ENCODE results near the gene EAPP.

EAPP gene

DNA sequence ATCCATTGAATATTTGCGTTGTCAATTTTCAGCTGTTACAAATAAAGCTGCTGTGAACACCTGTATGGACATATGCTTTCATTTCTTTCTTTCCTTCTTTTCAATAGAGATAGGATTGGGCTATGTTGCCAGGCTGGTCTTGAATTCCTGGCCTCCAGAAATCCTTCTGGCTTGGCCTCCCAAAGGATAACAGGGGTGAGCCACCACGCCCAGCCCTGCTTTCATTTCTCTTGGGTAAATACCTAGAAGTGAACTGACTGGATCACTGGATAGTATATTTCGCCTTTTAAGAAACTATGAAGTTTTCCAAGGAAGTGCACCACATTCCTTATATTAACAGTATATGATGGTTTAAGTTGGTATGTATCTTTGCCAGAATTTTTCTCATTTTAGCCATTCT lies 32.3 kb upstream of the EAPP start:
- 100% methylated on average over 2 of the region's 3 CpGs for WGBS
- H2BK120ac ChIP-seq (ENCODE audit: low read depth, low read length), result no peak overlapping the region
- no peak overlapping the region for H3K4ac ChIP-seq (ENCODE audit: low read depth in 1 of 2, low read length in 2 of 2)
- H3K36me3 ChIP-seq (ENCODE audit: control insufficient read depth in 1 of 2, insufficient read depth in 2 of 2, low read depth in 1 of 2, low read length in 2 of 2), result peaks cover 56 to 81% of the 10 kb centered on the region in 2 experiments
- no peak overlapping the region for H3K18ac ChIP-seq (ENCODE audit: low read depth in 1 of 2, low read length in 2 of 2)
- no peak overlapping the region for H2BK12ac ChIP-seq (ENCODE audit: low read length in 2 of 2)
- H2BK5ac ChIP-seq (ENCODE audit: low read depth, low read length, poor library complexity, severe bottlenecking), result no peak overlapping the region
- no peak overlapping the region for H3K9ac ChIP-seq (ENCODE audit: low read length)
- H4K91ac ChIP-seq (ENCODE audit: low read length), result no peak overlapping the region
- H3K79me1 ChIP-seq (replicated peaks; ENCODE audit: low read length, poor library complexity, severe bottlenecking), result peaks cover 12% of the 10 kb centered on the region
- H4K8ac ChIP-seq (ENCODE audit: low read length), result no peak overlapping the region
- DNase-seq, result no peak
- no peak overlapping the region for H2AFZ ChIP-seq (ENCODE audit: low read depth, low read length)
- H3K14ac ChIP-seq (ENCODE audit: low read length in 2 of 2), result no peak overlapping the region
- no peaks in the 10 kb centered on the region for H3K9me3 ChIP-seq (ENCODE audit: control insufficient read depth, low read length)
- no peak overlapping the region for H2BK15ac ChIP-seq (ENCODE audit: low read depth, poor library complexity, severe bottlenecking)
- no peak overlapping the region for H3K23ac ChIP-seq (ENCODE audit: low read length in 2 of 2)
- H3K27ac ChIP-seq (ENCODE audit: low read length, poor library complexity, severe bottlenecking), result no peak overlapping the region
- no peak overlapping the region for H2AK5ac ChIP-seq (ENCODE audit: low read length, severe bottlenecking)
- H3K4me1 ChIP-seq (ENCODE audit: control insufficient read depth, insufficient read depth, low read depth, low read length), result no peaks in the 10 kb centered on the region
- H3K4me2 ChIP-seq (ENCODE audit: low read length, poor library complexity, severe bottlenecking), result no peak overlapping the region
- no peak overlapping the region for H3K4me3 ChIP-seq (ENCODE audit: insufficient read depth in 1 of 2, low read depth in 1 of 2, low read length in 2 of 2)
- no peaks in the 10 kb centered on the region for H3K27me3 ChIP-seq (ENCODE audit: control insufficient read depth in 1 of 2, insufficient read depth in 1 of 2, low read length in 2 of 2)

DNA sequence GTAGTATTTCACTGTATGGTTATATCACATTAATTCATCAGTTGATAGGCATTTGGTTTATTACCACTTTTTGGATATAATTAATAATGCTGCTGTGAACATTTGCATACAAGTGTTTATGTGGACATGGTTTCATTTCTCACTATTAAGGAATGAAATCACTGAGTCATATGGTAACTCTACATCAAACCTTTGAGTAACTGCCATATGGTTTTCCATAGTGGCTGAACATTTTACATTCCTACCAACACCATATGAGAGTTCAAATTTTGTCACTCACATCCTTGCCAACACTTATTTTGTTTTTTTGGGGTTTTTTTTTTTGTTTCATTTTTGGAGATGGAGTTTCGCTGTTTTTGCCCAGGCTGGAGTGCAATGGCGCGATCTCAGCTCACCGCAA lies 30.2 kb upstream of the EAPP start:
- Histone ChIP-seq H3K18ac (ENCODE audit: low read depth in 1 of 2, low read length in 2 of 2) (no peak overlapping the region), H3K14ac (ENCODE audit: low read length in 2 of 2) (no peak overlapping the region), H3K36me3 (ENCODE audit: control insufficient read depth in 1 of 2, insufficient read depth in 2 of 2, low read depth in 1 of 2, low read length in 2 of 2) (peaks cover 62 to 85% of the 10 kb centered on the region in 2 experiments), H3K4me2 (ENCODE audit: low read length, poor library complexity, severe bottlenecking) (no peak overlapping the region), H2BK5ac (ENCODE audit: low read depth, low read length, poor library complexity, severe bottlenecking) (no peak overlapping the region), H4K8ac (ENCODE audit: low read length) (no peak overlapping the region), H2BK120ac (ENCODE audit: low read depth, low read length) (no peak overlapping the region), H3K4me1 (ENCODE audit: control insufficient read depth, insufficient read depth, low read depth, low read length) (no peaks in the 10 kb centered on the region), H3K9ac (ENCODE audit: low read length) (no peak overlapping the region), H3K9me3 (ENCODE audit: control insufficient read depth, low read length) (no peaks in the 10 kb centered on the region), H3K4me3 (ENCODE audit: insufficient read depth in 1 of 2, low read depth in 1 of 2, low read length in 2 of 2) (no peak overlapping the region), H2BK15ac (ENCODE audit: low read depth, poor library complexity, severe bottlenecking) (no peak overlapping the region), H3K27ac (ENCODE audit: low read length, poor library complexity, severe bottlenecking) (no peak overlapping the region), H4K91ac (ENCODE audit: low read length) (no peak overlapping the region), H3K4ac (ENCODE audit: low read depth in 1 of 2, low read length in 2 of 2) (no peak overlapping the region), H3K27me3 (ENCODE audit: control insufficient read depth in 1 of 2, insufficient read depth in 1 of 2, low read length in 2 of 2) (no peaks in the 10 kb centered on the region), H2BK12ac (ENCODE audit: low read length in 2 of 2) (no peak overlapping the region), H3K23ac (ENCODE audit: low read length in 2 of 2) (no peak overlapping the region), H3K79me1 (replicated peaks; ENCODE audit: low read length, poor library complexity, severe bottlenecking) (peaks cover 16% of the 10 kb centered on the region), H2AFZ (ENCODE audit: low read depth, low read length) (no peak overlapping the region), H2AK5ac (ENCODE audit: low read length, severe bottlenecking) (no peak overlapping the region)
- WGBS, result 100% methylated on average over 4 of the region's 4 CpGs
- no peak for DNase-seq

DNA sequence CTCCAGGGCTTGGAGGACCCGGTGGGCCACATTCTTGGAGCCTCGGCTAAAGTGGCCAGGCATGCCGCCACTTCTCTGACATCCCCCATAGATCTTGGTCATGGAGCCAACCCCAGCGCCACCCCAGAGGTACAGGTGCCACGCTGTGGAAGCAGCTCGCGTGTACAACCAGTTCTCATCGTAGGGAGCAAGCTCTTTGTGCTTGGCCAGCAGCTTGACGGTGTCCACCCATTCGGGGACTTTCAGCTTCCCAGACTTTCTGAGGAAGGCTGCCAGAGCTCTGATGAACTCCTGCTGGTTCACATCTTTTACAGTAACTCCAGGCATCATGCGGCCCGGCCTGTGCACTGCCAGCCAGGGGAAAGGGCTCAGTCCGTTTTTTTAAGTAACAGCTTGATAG lies 29.3 kb upstream of the EAPP start:
- WGBS, result 99% methylated on average over 12 of the region's 13 CpGs
- Histone ChIP-seq H2BK120ac (ENCODE audit: low read depth, low read length) (no peak overlapping the region), H3K4ac (ENCODE audit: low read depth in 1 of 2, low read length in 2 of 2) (no peak overlapping the region), H2AK5ac (ENCODE audit: low read length, severe bottlenecking) (no peak overlapping the region), H2BK12ac (ENCODE audit: low read length in 2 of 2) (no peak overlapping the region), H3K9me3 (ENCODE audit: control insufficient read depth, low read length) (no peaks in the 10 kb centered on the region), H4K91ac (ENCODE audit: low read length) (no peak overlapping the region), H3K27me3 (ENCODE audit: control insufficient read depth in 1 of 2, insufficient read depth in 1 of 2, low read length in 2 of 2) (no peaks in the 10 kb centered on the region), H3K27ac (ENCODE audit: low read length, poor library complexity, severe bottlenecking) (no peak overlapping the region), H3K14ac (ENCODE audit: low read length in 2 of 2) (no peak overlapping the region), H2BK5ac (ENCODE audit: low read depth, low read length, poor library complexity, severe bottlenecking) (no peak overlapping the region), H3K18ac (ENCODE audit: low read depth in 1 of 2, low read length in 2 of 2) (no peak overlapping the region), H3K79me1 (replicated peaks; ENCODE audit: low read length, poor library complexity, severe bottlenecking) (peaks cover 15% of the 10 kb centered on the region), H3K4me3 (ENCODE audit: insufficient read depth in 1 of 2, low read depth in 1 of 2, low read length in 2 of 2) (no peak overlapping the region), H2AFZ (ENCODE audit: low read depth, low read length) (no peak overlapping the region), H3K23ac (ENCODE audit: low read length in 2 of 2) (no peak overlapping the region), H2BK15ac (ENCODE audit: low read depth, poor library complexity, severe bottlenecking) (no peak overlapping the region), H4K8ac (ENCODE audit: low read length) (no peak overlapping the region), H3K36me3 (ENCODE audit: control insufficient read depth in 1 of 2, insufficient read depth in 2 of 2, low read depth in 1 of 2, low read length in 2 of 2) (peaks cover 63 to 85% of the 10 kb centered on the region in 2 experiments), H3K4me2 (ENCODE audit: low read length, poor library complexity, severe bottlenecking) (no peak overlapping the region), H3K4me1 (ENCODE audit: control insufficient read depth, insufficient read depth, low read depth, low read length) (no peaks in the 10 kb centered on the region), H3K9ac (ENCODE audit: low read length) (peak overlapping the region; percentile 8)
- DNase-seq, result no peak

DNA sequence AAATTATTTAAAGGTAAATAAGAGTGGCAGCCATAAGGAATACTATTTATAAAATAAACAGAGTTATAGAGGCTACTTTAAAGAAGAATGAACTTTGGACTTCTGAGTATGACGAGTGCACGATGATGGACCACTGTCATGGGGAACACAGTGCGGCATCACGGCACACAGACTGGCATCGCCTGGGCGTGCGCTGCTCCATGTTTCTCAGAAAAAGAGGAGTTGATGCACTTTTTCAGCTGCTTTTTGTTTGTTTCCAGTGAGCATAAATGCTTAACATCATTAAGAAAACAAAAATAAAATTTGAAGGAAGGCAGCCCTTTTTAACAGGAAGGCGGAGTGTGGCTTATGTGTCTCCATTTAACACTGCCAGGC lies 23.3 kb upstream of the EAPP start:
- no peak overlapping the region for H2BK15ac ChIP-seq (ENCODE audit: low read depth, poor library complexity, severe bottlenecking)
- no peak overlapping the region for H2AK5ac ChIP-seq (ENCODE audit: low read length, severe bottlenecking)
- no peak for DNase-seq
- no peak overlapping the region for H3K23ac ChIP-seq (ENCODE audit: low read length in 2 of 2)
- H4K91ac ChIP-seq (ENCODE audit: low read length), result no peak overlapping the region
- H2BK12ac ChIP-seq (ENCODE audit: low read length in 2 of 2), result no peak overlapping the region
- no peak overlapping the region for H3K9ac ChIP-seq (ENCODE audit: low read length)
- H3K18ac ChIP-seq (ENCODE audit: low read depth in 1 of 2, low read length in 2 of 2), result no peak overlapping the region
- H3K27ac ChIP-seq (ENCODE audit: low read length, poor library complexity, severe bottlenecking), result no peak overlapping the region
- WGBS, result over 99% methylated on average over 7 of the region's 8 CpGs
- H3K14ac ChIP-seq (ENCODE audit: low read length in 2 of 2), result no peak overlapping the region
- no peak overlapping the region for H2AFZ ChIP-seq (ENCODE audit: low read depth, low read length)
- peaks cover 28 to 47% of the 10 kb centered on the region in 2 experiments for H3K36me3 ChIP-seq (ENCODE audit: control insufficient read depth in 1 of 2, insufficient read depth in 2 of 2, low read depth in 1 of 2, low read length in 2 of 2)
- no peak overlapping the region for H3K4me3 ChIP-seq (ENCODE audit: insufficient read depth in 1 of 2, low read depth in 1 of 2, low read length in 2 of 2)
- no peak overlapping the region for H3K4ac ChIP-seq (ENCODE audit: low read depth in 1 of 2, low read length in 2 of 2)
- no peaks in the 10 kb centered on the region for H3K27me3 ChIP-seq (ENCODE audit: control insufficient read depth in 1 of 2, insufficient read depth in 1 of 2, low read length in 2 of 2)
- H4K8ac ChIP-seq (ENCODE audit: low read length), result no peak overlapping the region
- no peak overlapping the region for H3K4me2 ChIP-seq (ENCODE audit: low read length, poor library complexity, severe bottlenecking)
- no peak overlapping the region for H2BK120ac ChIP-seq (ENCODE audit: low read depth, low read length)
- H3K4me1 ChIP-seq (ENCODE audit: control insufficient read depth, insufficient read depth, low read depth, low read length), result no peaks in the 10 kb centered on the region
- H3K79me1 ChIP-seq (replicated peaks; ENCODE audit: low read length, poor library complexity, severe bottlenecking), result peaks cover 5% of the 10 kb centered on the region
- no peak overlapping the region for H2BK5ac ChIP-seq (ENCODE audit: low read depth, low read length, poor library complexity, severe bottlenecking)
- H3K9me3 ChIP-seq (ENCODE audit: control insufficient read depth, low read length), result no peaks in the 10 kb centered on the region
